Activated CD4-positive, alpha-beta T cell treated with anti-CD3 and anti-CD28 coated beads, Interleukin-2, amount 50 U/mL, for 1 hour (primary cell): ENCODE results near the gene PROS1.
"Not testable (repeated sequence)": the region's sequence is repeated elsewhere in the genome, so short reads cannot be mapped to it uniquely, and the experiment has no call there.

ENCODE experiments used
- DNase-seq: peaks from one replicate; pipeline ENCODE4 v3.0.0-alpha.2; 2020

Gene PROS1

GRCh38 chr3:93861017-93861416 lies 112.7 kb downstream of the PROS1 start:
- no peak for DNase-seq

GRCh38 chr3:93855401-93855800 lies 118.3 kb downstream of the PROS1 start:
- DNase-seq: no peak

- DNase-seq: not testable (repeated sequence)
These were observed 121.5 kb downstream of the PROS1 start for GRCh38 chr3:93852228-93852627.

- no peak for DNase-seq
These were observed 129.7 kb downstream of the PROS1 start for GRCh38 chr3:93843981-93844380.

GRCh38 chr3:93839193-93839592 lies 134.5 kb downstream of the PROS1 start:
- not testable (repeated sequence) for DNase-seq
